HG02973 (cell line): Measurements from ENCODE around the gene CCDC33.

Experiments used
- ATAC-seq: cut with Tn5 transposase; IDR thresholded peaks from one replicate; pipeline ENCODE4 v1.9.1; 2021; ENCODE audit warnings: moderate library complexity; ENCODE audit not compliant: unreplicated experiment

Gene CCDC33

DNA sequence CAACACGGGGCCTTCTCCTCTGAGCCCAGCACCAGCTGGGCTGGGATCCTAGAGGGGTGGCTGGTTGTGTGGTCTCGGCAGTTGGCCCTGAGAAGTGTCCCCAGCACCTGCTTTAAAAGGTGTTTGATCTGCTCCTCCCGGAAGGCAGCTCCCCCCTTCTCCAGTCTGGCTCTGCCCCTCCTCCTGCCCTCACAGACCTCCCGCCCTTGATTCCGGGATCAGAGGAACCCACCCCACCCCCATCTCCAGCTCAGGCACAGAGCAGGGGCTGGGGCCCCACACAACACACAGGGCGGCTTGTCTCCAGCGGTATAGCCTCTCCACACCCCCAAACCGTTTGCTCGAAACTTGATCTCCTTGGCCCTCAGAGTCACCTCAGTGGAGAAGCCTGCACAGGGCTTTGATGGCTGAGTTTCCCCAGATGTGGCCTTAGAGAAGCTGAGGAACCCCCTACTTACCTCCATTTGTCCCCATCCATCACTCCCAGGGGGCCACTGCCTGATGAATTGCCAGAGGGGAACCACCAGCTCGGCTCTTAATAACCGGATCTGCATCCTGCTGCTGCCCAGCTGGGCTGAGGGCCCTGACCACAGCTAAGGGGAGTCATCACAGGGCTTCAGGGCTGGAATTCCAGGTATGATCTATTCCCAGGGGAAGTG is 27.1 kb upstream of the CCDC33 start:
- ATAC-seq, result no peak

DNA sequence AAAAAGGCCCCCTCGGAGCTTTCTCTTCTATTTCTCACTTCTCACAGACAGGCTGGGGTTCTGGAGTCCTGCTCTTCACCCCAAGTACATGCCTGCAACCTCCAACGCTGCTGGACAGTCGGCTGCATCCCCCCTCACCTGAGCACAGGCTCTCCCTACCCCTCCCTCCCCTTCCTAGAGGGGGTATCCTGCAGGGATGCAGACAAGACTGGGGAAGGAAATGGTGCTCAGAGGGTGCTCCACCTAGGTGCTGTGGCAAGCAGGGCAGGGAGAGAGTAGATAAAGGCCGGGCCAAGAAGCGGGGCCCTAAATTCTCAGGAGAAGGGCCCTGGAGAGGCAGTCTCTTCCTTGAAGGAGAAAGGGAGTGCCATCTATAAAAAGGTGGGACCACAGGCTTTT is 26.6 kb upstream of the CCDC33 start:
- no peak for ATAC-seq

DNA sequence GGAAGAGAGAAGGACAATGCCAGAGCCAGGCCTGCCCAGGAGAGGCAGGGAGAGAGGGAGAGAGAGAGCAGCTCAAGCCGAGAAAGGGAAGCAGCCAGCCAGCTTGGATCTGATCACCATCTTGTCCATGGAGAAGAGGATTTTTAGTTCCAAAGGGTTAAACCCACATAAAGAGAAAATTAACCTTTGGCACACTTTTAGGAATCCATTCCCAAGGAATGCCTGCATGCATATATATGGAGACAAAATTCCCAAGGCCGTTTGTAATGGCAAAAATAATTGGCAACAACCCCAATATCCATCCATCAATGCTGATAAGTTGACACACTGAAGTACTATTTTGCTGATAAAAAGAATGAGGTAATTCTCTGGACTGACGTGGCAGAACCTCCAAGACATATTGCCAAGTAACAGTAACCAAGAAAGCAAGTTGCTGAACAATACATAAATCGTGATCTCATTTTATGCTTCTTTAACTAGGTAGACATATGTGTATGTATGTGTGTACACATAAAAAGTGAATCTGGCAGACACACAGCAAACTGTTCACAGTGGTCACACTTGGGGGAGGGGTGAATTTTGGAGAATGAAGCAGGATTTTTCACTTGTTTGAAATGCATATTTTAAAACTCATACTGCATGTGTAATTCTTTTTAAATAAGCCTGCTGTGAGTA is 26.0 kb upstream of the CCDC33 start:
- ATAC-seq, result no peak

DNA sequence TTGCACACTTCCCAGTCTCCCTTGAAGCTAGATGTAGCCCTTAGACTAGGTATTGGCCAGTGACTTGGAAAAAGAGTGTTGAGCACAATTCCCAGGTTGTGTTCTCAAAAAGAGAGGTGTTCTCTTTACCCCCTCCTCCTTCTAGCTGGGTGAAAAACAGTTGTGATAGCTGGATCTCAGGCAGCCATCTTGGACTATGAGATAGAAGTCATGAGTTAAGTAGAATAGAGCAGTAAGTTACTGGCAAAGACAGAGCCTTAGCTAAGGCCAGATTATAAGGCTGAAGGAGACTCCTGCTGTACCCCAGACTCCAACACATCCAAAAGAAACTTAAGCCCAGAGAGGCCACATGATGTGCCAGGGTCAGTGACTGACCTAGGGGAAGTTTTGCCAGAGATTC is 25.4 kb upstream of the CCDC33 start:
- ATAC-seq, result no peak

DNA sequence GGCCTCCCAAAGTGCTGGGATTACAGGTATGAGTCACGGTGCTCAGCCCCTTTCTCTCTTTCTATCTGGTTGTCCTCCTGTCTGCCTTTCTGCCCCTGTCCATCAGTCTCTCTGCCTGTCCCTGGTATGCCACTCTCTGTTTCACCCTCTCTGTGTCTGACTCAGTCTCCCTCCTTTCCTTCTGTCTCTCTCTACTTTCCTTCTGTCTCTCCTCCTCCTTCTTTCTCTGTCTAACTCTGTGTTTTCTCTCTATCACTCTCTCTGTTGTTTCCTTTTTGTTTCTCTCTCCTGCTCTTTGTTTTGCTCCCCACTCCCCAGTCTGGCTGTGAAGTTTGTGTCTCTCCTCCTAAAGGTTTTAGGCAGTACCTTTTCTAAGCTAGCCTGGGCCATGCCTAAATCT is 24.5 kb upstream of the CCDC33 start:
- ATAC-seq, result no peak

DNA sequence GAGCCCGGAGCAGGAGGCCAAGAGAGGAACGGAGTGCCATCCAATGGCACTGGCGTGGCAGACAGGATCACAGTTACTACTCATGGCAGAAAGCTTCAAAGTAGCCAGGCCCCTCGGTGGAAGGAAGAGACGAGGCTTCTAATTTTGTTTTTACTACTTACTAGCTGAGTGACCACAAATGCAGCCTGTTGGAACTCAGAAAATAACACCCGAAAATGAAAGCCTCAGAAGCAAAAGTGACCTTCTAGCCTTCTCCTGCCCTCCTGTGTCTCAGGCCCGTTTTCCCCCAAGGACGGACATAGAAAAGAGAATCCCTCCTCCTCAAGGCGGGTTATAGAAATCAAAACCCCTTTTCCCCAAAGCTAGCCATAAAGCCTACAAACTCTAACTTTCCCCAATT is 23.6 kb upstream of the CCDC33 start:
- ATAC-seq, result no peak

DNA sequence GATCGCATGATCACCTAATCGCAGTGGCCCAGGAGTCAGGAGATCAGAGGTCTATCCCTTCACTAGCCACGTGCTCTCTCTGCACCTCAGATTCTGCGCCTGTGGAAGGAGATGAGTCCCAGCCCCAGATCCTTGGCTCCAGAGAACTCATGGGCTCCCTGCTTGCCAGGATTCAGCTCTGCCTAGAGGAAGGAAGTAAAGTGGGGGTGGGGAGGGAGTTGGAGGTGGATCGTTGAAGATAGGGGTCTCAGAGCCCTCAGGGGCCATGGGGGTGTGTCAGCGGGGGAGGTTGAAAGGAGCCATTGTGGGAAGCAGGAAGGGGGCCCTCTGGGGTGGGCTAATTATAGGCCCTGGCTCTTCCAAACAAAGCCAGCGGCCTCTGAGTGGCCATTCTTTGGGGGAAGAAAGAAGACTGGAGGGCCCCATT is 22.3 kb upstream of the CCDC33 start:
- ATAC-seq, result no peak

DNA sequence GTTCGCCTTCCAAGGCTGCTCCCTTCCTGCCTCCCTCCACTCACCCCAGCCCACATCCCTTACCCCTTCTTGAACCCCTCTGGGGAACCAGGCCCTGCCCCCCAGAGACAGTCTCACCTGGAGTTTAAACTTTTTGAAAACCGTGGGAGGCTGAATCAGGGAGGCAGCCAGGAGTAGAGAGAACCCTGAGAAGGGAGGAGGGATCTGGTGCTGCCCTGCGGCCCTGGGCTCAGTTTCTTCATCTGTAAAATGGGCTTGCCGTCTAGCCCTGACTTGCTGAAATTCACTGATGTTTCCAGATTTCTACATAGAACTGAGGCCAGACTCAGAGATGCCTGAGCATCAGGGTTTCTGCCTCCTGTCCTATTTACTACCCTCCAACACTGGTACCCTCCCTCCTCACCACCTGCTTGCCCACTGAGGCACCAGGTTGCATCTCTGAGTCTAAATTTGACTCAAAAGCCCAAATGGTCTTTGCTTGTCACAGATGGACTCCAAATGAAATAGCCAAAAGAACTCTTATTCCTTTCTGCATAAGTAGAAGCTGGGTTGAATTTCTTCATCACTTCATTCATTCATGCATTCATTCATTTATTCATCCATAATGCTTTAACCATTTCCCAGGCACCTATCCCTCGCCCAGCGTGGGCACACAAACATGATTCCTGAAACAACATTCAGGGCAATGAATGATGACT is 21.7 kb upstream of the CCDC33 start:
- ATAC-seq, result no peak

DNA sequence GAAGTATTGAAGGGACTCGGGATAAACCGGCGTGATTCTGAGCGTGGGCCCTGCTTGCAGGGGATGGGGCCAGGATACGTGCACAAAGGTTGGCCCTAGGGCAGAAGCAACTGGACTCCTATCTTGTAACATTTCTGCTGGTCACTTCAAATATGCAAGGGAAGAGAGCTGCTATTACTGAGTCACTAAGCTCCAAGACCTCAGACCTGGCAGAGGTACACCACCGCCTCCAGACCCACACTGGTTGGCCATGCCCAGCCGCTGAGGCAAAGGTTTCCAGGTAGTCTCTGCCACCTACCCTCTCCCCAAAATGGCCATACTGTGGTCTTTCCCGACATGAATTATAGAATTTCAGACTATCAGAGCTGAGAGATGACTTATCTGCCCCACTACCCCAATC is 20.2 kb upstream of the CCDC33 start:
- ATAC-seq, result no peak

DNA sequence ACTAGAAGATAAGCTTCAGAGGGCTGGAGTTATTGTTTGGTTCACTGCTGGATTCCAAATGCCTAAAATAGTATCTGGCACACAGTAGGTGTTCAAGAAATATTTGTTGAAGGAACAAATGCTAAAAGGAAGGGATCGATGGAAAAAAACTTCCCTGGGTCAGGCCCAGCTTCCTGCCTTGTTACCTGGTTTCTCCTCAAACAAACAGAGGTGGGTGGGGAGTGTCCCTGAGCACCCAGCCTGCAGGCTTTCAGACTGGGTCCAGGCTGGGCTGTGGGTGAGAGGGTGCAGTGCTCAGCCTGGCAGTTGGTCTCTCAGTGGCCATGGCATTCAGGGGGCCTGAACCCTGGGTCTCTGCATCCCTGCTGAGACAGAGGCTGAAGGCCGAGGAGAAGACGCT is 19.2 kb upstream of the CCDC33 start:
- ATAC-seq, result no peak

DNA sequence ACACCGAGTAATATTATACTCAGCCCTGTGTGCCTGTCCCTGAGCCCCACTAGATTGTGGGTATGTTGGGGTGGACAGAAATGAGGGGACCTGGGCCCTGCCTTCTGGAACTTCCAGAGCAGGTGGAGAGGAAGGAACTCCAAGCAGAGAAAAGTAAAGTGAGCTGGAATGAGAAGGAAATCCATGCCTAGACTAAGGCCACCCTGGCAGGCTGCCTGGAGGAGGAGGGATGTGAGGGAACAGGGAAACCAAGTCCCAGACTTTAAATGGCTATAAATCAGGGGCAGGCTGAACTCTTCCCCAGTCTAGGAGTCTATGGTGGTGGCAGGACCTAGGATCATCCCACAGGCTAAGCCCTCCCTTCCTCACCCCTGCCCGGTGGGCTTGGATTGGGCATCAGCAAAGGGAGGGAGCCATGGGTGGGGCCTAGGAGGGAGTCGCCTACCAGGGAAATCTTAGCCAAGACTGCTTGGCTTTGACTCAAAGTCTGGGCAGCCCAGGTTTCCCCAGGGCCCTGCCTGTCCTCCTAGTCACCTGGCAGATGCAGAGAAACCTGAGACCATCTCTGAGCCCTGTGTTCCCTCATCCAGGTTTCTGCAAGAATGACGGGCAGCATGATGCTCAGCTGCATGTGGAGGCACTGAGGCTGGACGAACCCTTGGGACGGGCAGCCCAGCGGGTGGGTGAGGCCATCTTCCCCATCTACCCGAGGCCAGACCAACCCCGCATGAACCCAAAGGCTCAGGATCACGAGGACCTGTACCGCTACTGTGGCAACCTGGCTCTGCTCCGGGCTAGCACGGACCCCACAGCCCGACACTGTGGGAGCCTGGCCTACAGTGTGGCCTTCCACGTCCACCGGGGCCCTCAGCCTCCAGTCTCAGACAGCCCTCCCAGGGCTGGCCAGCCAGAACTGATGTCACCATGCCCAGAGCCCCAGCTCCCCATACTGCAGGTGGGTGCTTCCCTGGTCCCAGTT is 17.9 kb upstream of the CCDC33 start:
- no peak for ATAC-seq

DNA sequence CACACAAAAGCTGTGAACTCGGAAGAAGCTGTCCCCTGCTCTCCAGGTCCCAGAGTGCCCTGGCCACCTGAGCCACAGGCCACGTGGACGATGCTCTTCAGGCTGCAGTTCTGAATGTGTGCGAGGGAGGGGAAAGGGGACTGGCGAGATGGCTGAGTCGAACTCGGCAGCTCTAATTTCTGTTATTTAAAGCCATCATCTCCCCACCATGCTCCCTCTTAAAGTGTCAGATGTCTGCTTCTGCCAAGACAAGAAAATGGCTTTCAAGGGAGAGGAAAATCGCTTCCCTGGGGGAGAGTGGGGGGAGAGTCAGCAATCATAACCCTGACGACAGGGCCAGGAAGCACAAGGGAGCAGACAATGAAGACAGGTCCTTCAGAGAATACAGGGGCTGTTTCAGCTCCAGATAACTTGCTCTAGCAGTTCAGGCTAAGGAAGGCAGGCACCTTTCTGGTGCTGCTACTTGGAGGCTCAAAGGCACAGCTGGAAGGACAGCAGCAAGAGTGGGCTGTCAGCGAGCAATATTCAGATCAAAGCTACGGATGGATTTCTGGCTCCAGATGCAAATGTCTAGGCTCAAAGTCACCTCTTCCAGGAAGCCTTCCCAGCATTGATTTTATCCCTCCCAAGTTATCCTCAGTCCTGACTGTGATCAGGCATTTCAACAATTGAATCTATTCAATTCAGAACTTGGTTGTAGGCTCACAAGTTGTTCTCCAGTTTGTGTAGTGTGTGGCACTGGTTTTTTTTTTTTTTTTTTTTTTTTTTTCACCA is 15.5 kb upstream of the CCDC33 start:
- ATAC-seq, result no peak

DNA sequence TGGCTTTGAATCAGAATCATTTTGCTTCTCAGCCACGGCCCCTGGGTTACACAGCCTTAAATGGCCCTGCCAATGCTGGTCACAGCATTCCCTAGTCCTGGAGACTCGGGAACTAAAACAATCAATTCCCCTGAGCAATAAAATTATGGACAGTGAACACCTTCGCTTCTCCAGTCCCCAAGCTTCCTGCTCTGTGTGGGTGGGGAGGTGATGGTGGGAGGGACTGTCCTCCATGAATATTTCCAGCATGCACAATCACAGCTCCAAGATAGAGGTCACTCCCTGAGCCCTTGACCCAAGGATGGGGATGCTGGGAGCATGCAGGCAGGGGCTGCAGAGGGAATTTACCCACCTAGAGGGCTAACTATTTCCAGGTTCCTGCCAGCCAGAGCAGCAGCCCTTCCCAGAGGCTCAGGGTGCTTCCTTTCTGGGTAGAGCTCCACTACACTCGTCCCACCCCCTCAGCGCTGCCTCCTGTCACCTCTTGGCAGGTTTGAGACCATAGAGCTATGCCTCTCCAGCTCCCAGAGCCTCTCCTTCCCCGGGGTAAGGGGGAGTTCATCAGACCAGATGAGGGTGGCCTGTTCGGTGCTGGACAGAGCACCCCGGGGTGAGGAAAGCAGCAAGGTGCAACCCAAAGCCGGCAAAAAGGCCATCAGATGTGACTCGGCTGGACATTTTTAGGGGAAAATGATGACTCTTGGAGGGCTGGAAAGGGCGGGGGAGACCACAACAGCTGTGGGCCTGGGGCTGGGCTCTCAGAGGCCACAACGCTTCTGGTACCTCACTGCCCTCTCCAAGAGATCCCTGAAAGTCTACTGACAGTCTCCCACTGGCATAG is 14.5 kb upstream of the CCDC33 start:
- ATAC-seq, result no peak

DNA sequence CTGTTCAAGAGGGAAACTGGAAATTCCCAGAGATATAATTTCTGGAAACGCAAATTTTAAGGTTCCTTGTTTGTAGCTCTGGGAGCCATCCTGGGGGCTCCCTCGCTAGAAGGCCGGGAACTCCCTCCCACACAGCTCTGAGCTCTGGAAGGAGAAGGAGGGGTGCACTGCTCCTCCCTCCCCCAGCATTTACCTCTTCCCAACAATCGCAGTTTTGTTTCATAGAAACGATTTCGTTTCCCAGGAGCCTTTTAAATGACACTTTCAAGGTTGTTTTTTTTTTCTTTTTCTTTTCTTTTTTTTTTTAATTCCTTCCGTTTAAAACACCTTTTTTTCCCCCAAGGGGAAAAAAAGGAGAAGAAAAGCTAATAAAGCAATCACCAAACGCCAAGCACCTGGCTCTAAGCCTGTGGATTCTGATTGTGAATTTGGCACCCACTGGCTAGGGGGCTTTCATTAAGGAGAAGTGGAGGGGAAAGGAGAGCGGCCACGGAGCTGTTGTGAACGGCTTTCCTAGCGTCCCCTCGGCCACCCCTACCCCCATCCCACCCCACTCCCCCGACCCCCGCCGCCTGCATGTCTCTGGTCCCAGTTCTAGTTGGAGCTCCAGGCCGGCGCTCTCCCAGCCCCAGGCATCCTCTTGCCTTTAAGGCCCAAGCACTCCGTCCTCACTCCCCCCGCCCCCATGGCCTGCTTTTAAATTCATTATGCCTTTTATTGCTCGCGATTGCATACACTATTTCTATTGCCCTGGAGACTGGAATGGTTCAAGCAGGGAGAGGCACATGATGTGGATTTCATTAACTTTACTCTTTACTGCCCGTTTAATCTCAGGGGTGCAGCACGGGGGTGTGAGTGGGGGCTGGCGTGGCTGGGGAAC is 13.6 kb upstream of the CCDC33 start:
- ATAC-seq, result no peak

DNA sequence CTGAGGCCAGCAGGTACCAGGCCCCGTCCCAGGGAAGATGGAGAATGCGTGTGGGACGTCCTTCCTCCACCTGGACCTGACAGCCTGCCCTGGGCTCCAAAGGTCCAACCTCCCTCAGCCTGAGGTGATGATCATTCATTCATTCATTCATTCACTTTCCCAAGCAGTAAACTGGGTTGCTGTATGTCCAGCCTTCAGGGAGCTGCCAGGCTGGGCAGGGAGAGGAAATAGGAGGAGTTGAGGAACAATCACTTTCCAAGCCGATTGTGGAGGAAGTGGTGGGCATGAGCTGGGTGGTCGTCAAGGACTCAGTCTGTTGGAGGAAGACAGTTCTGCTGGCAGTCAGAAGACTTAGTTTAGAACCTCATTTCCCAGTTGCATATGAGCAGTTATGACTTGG is 10.2 kb upstream of the CCDC33 start:
- ATAC-seq, result no peak

DNA sequence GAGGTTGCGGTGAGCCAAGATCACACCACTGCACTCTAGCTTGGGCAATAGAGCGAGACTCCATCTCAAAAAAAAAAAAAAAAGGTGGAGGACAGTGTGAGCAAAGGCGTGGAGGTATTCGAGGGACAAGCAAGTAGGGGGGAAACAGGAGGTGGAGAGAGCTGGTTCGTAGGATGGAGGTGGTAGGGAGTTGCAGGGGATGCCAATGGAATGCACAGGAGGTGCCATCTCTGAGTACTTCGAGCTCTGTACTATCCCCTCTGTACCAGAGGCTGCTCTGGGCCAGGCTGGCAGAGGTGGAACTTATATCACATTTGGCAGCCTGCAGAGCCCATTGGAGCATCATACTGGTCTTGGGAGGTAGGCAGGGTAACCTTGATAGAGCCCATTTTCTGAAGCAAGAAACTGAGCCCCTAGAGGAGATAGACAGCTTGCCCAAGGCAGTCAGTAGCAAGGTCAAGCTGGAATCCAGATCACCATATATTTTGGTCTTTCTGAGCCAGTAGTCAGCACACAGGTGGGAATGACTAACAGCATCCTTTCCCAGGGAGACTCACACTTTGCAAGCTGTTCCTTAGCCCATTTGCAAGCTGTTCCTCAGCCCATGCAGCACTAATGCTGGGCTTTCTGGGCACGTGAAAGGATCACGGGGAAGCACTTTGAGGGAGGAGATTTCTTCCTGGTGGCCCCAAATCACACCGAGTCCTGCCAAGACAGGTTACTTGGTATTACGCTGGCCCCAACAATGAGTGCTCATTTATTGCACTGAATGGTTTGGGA is 9.2 kb upstream of the CCDC33 start:
- ATAC-seq, result no peak

DNA sequence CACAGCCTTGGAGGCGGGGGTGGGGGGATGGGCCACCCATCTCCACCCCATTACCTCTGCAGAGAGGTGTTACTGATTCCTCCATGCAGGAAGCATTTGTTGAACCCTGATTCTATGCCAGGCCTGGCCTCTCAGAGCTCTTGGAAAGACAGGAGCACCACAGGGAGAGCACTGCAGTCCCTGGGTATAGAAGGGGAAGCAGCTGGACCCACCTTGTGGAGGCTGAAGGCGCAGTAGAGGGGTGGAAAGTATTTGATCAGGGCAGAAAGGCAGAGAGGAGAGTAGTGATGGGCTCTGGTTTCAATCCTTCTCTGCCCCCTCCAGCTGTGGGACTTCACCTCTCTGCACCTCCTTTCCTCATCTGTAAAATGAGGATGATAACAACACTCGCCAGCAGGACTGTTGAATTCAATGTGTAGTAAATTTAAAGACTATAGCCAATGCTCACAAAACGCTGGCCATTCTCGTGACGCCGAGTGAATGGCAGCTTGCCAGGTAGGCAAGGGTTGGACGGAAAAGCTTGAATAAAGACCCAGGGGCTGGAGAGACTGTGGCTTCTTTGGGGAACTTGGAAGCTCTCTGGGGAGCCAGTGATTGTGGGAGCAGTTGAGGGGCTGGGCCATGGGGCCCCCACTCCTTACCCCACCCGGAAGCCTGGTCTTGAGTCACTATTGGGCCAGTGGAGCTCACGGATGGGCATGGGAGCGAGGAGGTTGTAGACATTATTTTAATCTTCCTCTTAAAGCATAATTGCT is 8.0 kb upstream of the CCDC33 start:
- ATAC-seq, result no peak
